ENCODE data around the gene RNGTT.
"Not testable (repeated sequence)": the region's sequence is repeated elsewhere in the genome, so short reads cannot be mapped to it uniquely, and the experiment has no call there.

Gene RNGTT

GRCh38 chr6:88858455-88858854 is 105.0 kb downstream of the RNGTT start:
- no peak for DNase-seq

- DNase-seq, result no peak
Measured at GRCh38 chr6:88856566-88856965, 106.9 kb downstream of the RNGTT start.

- DNase-seq, result peak; percentile 70
Measured at GRCh38 chr6:88855541-88856147, 107.8 kb downstream of the RNGTT start.

- DNase-seq, result no peak
Measured at GRCh38 chr6:88852775-88853174, 110.6 kb downstream of the RNGTT start.

- DNase-seq, result no peak
Measured at GRCh38 chr6:88852000-88852399, 111.4 kb downstream of the RNGTT start.

- no peak for DNase-seq
Measured at GRCh38 chr6:88848870-88849269, 114.5 kb downstream of the RNGTT start.

GRCh38 chr6:88843040-88843439 is 120.4 kb downstream of the RNGTT start:
- DNase-seq, result no peak

GRCh38 chr6:88842320-88842719 is 121.1 kb downstream of the RNGTT start:
- DNase-seq, result no peak

- DNase-seq, result no peak
Measured at GRCh38 chr6:88840796-88841539, 122.5 kb downstream of the RNGTT start.

- DNase-seq, result no peak
Measured at GRCh38 chr6:88840289-88840688, 123.1 kb downstream of the RNGTT start.

- DNase-seq, result no peak
Measured at GRCh38 chr6:88839280-88839679, 124.1 kb downstream of the RNGTT start.

GRCh38 chr6:88835210-88835609 is 128.2 kb downstream of the RNGTT start:
- no peak for DNase-seq

GRCh38 chr6:88833071-88833470 is 130.3 kb downstream of the RNGTT start:
- DNase-seq, result not testable (repeated sequence)

GRCh38 chr6:88827599-88827998 is 135.8 kb downstream of the RNGTT start:
- not testable (repeated sequence) for DNase-seq

GRCh38 chr6:88825856-88826255 is 137.6 kb downstream of the RNGTT start:
- no peak for DNase-seq

GRCh38 chr6:88823998-88824397 is 139.4 kb downstream of the RNGTT start:
- DNase-seq, result no peak

- no peak for DNase-seq
Measured at GRCh38 chr6:88815491-88815890, 147.9 kb downstream of the RNGTT start.

- DNase-seq, result no peak
Measured at GRCh38 chr6:88814909-88815308, 148.5 kb downstream of the RNGTT start.

- no peak for DNase-seq
Measured at GRCh38 chr6:88813045-88813444, 150.4 kb downstream of the RNGTT start.

GRCh38 chr6:88810701-88811100 is 152.7 kb downstream of the RNGTT start:
- no peak for DNase-seq

GRCh38 chr6:88810089-88810488 is 153.3 kb downstream of the RNGTT start:
- DNase-seq, result no peak

GRCh38 chr6:88808381-88808780 is 155.0 kb downstream of the RNGTT start:
- DNase-seq, result no peak

- no peak for DNase-seq
Measured at GRCh38 chr6:88807622-88808021, 155.8 kb downstream of the RNGTT start.

GRCh38 chr6:88806728-88807127 is 156.7 kb downstream of the RNGTT start:
- no peak for DNase-seq

GRCh38 chr6:88804701-88805100 is 158.7 kb downstream of the RNGTT start:
- DNase-seq, result no peak
